ENCODE data around the gene COL25A1.

Gene COL25A1

DNA sequence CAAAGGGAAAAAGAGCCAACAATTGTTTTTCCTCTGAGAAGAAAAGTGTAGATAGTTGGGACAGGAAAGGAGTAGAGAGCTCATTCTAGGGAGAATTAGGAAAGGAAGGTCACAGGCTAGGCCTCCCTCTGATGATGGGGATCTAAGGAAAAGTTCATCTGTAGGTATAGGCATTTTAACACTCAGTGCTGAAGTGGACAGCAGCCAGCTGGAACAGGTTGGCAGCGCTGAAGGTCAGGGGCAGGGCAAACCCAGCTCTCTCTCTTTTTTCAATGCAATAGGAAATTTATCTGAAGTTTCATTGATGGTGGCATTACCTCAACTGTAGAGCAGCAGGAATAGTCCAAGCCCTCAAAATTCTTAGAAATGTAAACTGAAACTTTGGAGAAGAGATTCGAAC lies 441.1 kb downstream of the COL25A1 start:
- DNase-seq (ENCODE audit: low spot score), result peak; percentile 40

DNA sequence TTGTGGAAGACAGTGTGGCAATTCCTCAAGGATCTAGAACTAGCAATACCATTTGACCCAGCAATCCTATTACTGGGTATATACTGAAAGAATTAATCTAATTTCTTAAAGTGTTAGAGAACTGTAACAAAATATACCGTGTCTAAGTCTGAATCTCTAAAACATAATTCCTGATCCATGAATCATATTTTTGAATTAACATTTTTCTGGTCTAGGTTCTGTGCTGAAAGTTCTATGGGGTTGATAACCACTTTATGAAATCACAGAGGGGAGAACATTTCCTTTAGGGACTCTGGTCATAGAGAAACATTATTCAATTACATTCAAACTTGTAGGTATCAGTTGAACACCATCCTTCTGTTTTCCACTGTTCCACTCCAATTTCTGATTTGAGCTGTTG lies 447.7 kb downstream of the COL25A1 start:
- DNase-seq (ENCODE audit: low spot score), result peak; percentile 7

DNA sequence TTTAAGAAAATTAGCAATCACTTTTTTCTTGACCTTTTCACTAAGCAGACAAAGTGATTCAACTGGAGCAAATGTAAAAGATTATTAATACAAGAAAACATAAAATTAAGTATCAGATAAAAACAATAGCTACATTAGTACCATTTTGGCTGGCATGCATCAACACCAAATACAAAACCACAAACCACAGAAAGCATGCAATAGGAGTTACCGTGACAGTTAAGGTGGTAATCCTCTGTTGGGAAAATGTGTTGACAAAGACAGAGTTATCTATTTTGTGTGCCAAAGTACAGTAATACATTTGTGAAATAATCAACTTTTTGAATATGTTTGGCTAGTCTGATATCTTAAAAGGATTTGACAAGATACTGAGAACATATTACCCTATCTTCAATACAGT lies 449.8 kb downstream of the COL25A1 start:
- DNase-seq (ENCODE audit: low spot score), result no peak

DNA sequence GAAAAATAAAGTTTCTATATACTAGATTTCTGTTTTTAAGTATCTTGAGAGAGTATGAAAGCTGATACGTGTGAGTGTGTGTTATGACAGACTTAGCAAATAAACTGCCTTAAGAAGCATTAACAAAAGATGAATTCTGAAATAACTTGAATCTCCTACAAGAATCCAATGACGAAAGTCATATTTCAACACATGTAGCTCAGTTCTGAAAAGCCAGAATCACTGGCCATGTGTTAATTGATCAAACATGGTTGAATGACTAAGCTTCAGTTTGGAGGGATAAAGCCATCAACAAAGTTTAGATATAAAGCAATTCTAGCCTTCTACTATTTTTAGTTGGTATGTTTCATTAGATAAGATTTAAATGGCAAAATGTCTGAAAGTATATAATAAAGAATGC lies 451.1 kb downstream of the COL25A1 start:
- DNase-seq (ENCODE audit: low spot score), result peak; percentile 30

DNA sequence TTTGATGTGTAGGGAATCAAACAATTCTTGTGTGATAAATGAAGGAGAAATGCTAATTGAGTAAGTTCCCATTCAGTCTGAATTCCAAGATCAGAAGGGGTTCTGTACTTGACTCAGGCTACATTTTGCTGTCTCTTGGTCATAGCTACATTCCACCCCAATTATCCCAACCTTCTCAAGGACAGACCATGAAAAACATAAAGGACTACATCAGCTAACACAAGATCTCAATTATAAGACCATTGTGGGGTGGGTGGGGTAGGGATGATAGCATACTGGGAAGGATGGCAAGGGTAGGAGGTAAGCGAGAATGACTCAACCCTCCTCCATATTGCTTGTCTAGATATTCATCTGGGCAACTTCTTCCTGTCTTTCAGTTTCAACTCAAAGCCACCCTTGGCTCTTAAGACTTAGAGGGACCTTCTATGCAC lies 452.2 kb downstream of the COL25A1 start:
- DNase-seq (ENCODE audit: low spot score), result peak; percentile 9

DNA sequence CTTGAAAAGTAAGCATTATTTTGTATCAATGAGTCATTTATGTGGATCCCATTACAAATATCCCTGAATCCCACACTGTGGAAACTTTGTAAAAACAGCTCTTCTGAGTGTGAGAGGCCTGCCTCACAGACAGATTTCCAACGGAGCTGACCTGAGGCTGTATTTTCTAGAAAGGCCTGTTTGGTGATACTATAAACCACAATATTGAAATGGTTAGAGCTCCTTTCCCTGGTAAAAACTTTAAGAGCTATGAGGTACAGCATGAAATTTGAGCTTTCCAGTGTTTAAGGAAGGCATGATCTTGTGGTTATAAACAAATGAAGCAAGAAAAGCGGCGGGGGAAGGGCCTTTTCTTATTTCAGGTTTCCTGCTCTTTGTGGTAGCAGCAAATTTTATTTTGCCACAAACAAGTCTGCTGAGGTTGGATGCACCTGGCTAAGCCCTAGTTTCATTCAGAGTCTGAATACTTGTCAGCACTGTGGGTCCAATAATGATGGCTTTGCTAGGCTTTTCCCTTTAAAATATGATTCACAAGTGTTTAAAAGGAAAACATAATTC lies 452.8 kb downstream of the COL25A1 start:
- DNase-seq (ENCODE audit: low spot score), result peak; percentile 43

DNA sequence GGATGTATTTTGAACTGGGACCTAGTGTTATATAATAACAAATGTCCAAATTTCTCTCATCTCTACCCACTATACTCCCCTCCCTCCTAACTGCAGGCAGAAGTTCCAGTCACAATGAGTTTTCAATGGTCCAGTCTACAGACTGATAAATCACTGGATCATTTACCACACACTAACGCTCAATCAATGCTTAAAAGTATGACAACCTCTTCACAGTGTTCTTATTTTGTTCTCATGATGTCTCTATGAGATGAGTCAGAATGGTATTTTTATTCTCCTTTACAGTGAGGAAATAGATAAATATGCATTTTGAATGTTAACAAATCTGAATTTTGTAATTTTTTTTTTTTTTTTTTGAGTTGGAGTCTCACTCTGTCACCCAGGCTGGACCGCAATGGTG lies 455.9 kb downstream of the COL25A1 start:
- DNase-seq (ENCODE audit: low spot score), result no peak

DNA sequence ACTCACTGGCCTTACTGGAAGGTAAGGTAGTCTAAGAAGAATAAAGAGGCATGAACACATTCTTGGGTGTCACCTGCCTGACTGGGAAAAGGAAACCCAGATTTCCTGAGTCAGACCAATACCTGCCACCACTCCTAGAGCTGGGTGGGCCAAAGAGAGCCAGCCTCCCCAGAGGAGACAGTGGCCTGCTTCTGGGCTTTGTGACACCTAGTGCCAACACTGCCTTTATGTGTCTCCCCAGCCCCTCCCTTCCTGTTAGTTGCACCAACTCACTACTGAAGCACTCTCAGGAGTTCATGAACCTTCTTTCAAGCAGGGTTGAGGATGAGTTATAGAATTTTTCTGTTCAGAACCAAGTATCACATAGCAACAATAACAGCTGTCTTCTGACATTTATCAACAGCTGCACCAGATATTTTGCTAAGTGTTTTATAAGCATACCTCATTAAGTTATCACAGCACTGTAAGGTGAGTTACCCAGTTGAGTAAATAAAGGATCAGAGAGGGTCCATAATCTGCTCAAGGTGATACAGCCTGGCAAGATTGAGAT lies 462.0 kb downstream of the COL25A1 start:
- DNase-seq (ENCODE audit: low spot score), result no peak

DNA sequence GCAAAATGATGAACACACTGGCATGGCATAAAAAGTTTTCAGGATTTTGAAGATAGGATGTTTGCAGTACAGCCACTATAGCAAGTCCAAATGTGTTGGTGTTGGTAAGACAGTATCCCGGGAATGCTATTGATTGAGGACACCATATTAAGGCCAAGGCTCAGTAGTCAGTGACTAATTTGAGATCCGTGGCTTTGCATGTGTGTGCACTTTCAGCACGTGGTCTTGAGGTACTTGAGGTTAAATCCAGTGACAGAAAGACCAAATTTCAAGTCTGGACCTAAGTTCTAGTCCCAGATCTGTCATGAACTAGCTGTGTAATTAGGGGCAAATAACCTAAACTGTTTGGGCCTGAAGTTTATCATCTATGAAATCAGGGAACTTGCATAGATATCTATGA lies 463.1 kb downstream of the COL25A1 start:
- DNase-seq (ENCODE audit: low spot score), result no peak

DNA sequence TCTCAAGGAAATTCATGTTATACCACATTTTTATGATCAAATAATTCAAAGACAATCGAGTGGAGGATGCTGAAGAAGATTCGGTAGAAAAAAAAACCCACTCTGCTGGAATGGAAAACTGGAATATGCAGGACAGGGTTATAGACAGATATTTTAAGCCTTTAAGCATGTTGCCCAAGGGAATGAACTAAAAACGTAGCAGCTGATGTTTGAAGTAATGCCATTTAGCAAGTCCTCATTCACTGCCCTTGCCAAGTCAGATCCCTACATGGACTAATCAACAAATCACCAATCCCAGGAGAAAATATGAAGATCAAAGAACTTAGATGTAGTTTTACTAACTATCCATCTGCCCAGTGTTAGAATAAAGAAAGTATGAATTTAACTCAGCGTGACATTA lies 464.0 kb downstream of the COL25A1 start:
- no peak for DNase-seq (ENCODE audit: low spot score)

DNA sequence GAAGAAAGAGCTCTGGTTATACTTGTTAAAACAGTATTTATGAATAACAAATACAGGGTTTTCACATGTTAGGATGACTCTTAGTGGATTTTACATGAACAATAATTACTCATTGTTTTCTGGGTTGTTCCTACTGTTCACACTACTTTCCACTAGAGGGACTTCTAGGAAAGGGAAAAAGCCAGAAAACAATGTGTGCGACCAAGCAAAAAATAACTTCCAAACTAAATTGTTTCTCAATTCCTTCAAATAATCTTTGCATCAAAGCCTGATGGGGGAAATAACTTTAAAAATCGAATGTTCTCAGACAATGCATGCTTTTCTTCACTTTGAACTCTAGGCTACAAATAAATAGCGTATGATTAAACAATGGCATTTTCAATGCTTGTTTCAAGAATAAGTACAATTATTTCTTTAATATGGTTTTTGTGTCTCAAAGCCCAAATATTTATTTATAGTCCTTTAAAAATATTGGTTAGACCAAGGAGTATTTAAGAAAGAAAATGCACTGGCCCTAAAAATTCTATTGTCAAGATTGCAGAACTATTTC lies 467.5 kb downstream of the COL25A1 start:
- DNase-seq (ENCODE audit: low spot score), result peak; percentile 42

DNA sequence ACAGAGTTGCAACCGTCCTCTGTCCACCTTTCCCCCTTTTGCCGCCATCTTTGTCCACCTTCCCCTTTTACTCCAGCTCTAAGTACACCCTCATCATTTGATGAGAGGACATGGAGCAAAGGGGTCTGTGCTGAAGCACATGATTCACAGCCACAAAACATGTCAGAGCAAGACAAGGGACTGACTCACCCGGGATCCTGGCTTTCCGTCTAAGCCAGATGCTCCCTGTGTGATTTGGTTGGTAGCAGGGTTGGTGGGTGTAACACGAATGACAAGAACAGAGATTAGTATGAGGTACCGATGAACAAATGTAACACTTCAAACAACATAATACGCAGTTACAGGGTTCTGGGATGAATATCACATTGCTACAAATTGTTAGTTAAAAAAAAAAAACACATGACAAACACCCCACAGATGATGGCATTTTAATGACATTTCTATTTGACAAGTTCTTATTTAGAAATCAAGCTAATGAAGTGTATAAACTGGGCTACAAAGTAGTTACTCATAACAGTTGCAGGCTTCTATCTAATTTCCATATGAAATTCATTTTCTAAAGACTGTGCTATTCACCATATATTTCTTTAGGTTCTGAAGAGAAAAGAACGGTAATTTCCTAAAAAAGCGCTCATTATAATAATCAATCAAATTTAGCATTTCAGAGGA lies 468.2 kb downstream of the COL25A1 start:
- peak; percentile 56 for DNase-seq (ENCODE audit: low spot score)

DNA sequence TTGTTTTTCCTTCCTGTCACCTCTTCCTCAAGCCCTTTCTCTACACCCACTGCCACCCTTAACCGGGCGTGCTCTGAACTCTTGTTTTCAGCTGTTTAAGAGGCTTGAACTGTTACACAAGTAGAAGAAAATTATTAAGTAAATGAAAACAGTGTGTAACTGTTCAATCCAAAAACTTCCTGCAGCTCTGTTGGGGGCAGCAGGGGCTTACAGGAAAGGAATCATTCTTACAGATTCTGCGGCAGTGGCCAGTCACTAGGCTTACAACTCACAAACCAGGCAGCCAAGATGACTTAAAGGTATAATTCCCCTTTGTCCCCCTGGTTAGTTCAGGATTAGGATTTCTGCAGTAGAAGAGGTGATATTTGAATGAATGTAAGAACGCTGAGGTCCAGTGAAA lies 469.4 kb downstream of the COL25A1 start:
- DNase-seq (ENCODE audit: low spot score), result no peak

DNA sequence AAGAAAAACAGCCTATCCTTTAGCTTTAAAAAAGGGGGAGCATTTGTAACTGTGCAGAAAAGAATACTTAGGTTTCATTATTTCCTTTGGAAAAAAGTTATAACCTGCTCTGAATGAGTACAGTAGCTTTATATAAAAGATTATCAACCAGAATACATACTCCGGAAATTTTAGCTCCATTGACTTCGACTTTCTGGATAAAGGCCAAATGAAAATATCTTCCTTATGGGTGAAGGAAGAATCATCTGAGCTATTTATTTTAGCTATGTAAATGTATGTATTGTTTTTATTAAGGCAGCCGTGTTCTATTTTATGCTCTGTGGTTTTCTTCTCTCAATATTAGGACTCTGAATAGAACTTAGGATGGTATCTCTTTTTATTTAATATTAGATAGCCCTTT lies 470.6 kb downstream of the COL25A1 start:
- no peak for DNase-seq (ENCODE audit: low spot score)

DNA sequence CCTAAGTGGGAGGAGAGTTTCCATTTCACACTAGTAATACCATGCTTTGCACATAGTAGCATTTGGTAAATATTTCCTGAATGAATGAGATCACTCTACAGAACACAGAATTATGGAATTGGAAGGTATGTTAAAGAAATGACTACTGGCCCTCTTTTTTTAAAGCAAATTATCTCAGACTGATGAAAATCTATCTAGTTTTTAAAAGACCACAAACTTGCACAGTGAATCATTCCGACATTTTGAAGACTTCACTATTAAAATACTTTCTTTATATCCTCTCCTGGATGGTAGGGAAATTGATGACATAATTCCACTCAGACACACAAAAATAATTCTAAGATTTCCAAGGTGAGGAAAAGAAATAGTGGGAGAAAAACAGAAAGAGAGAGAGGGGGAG lies 471.2 kb downstream of the COL25A1 start:
- DNase-seq (ENCODE audit: low spot score), result no peak

DNA sequence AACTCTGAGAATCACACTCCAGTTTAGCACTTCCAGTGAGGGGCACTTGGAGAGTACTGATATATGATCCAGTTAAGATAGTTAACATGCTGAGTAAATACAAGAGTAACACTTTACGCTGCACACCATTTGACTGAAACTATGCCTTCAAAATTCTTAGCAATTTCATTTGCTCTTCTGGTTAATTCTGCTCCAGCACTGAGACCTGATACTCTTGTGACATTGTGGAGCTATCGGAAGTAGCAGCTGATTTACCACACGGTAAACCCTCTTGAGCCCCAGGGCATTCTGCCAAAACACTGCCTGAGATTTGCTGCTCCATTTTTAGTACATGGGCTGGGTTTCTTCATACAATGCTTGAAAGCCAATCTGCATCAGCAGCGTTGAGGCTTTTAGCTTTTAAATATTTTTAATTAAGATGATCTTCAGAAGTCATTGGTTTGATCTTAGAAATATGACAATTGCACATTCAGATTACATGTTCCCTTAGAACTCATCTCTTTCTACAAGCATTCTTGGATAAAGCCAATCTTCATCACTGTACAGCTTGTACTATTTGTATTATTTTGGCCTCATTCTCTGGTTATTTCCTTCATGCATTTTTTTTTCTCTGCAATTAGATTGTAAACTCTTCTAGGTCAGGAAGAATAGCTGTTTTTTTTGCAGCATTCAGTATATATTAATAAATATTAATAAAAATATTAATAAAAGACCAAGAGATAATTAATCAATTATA lies 471.8 kb downstream of the COL25A1 start:
- no peak for DNase-seq (ENCODE audit: low spot score)

DNA sequence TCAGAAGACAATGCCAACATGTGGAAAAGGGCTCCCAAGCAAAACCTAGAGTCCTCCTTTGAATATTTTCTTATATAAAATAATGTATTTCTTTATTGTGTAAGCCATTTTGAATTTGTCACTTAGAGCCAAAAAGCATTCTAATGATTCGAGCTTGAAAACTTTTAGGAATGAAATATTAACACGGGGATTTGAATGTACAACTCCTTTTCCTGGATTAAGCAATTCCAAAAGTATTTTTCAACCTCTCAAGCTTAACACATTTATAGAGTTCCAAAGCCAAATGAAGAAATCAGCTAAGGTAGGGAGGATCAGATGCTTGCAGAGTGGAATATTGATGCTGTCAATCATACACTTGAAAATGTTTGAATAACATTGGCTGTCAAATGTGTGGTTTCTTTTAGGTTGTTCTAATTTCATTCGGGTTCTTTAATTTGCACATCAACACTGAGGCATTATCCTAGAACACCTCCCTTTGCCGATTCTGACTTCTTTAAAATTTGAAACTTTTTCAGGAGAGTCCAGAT lies 472.4 kb downstream of the COL25A1 start:
- DNase-seq (ENCODE audit: low spot score), result no peak

DNA sequence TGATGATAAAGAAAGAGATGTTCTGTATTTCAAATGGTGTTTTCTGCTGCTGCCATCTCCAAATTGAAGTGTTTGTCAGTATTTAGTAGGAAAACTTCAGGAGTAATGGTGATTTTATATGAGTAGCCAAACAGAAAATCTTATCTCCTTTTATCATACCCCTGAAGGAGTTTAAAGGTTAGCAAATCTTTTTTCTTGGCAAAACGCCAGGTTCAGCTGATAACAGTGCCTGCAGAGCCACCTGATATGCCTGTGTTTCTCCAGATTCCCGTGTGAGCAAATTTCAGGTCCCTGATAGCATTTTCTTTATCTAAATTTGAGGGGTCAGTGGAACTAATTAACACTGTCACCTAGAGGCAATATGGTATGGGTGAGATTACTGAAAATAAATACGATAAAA lies 473.8 kb downstream of the COL25A1 start:
- DNase-seq (ENCODE audit: low spot score), result no peak

DNA sequence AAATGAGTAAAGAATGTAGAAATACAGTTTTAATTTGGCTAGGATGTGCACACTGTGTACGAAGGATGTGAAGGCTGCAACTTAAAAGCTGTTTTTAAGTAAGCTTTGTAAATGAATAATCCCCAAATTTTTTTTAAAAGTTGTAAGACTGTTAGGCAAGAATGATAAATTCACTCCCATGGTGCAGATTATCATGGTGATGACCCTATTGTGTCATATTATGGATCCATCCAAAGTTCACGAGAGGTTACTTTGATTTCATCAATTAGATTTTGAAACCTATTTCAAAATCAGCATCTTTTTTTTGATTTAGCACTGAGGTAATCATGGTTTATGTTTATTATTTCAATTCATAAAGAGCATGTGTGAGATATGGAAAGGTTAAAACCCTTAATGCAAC lies 476.7 kb downstream of the COL25A1 start:
- no peak for DNase-seq (ENCODE audit: low spot score)

DNA sequence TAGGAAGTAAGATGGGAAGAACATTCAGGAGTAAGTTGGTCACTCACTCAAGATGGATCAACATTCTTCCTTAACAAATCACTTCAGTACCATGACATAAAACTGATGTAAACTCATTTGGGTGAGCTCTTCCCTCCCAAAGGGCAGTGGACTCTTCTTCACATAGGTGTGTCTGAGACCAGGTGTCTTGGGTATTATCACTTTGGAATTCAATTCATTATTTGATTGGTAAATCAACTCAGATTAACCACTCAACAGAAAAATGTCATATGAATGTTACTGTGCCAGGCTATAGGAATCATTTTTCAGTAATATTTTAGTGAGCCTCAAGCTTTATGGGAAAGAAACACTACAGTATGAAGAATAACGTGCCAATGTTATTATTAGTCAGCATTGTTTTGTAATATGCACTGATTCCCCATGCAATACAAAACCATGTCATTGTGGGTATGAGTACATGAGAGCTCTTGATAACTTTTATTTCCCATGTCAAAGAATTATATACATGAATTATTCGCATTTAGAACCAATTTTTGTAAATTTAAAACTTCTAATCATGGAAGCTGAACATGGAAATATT lies 481.0 kb downstream of the COL25A1 start:
- DNase-seq (ENCODE audit: low spot score), result no peak

DNA sequence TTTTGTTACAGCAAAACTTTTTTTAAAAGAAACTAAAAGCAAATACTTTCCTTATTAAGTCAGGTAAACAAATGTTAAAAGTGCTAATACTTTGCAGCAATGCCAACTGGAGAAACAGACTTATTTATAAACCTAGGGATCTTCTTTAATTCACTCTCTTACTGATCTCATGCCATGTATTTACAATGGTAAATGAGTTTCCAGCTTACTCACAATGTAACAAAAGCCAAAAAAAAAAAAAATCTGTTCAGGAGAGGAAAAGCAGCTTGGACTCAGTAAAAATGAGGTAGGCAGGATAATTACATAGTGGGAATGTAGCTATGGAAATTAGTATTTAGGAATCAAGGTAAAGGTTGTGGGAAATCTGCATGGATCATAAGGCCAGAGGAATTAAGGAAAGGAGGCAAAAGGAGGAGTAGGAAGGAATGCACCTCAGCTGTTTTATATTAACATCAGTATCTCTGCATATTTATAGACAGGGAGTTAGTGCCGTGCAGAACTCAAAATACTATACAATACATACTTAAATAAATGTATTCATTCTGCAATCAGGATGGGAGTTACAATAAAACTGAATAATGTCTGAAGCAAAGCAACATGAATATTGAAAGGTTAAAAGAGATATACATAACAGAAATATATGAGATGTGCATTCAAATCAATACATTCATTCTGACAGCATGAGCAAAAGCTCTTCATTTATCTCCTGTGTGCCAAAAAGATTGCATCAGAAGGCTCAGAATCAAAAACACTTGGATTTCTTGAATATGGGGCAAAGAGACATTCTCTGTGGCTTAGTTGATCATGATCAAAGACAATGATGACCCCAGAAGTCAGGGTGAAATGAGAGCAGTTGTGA lies 481.7 kb downstream of the COL25A1 start:
- DNase-seq (ENCODE audit: low spot score), result no peak
